Astrocyte of the hippocampus (primary cell): Measurements from ENCODE around the gene GDF15.

ENCODE experiments used
- DNase-seq: peaks from one replicate; pipeline ENCODE4 v3.0.0; 2011; ENCODE audit warnings: low read depth, low spot score

GDF15 gene

DNA sequence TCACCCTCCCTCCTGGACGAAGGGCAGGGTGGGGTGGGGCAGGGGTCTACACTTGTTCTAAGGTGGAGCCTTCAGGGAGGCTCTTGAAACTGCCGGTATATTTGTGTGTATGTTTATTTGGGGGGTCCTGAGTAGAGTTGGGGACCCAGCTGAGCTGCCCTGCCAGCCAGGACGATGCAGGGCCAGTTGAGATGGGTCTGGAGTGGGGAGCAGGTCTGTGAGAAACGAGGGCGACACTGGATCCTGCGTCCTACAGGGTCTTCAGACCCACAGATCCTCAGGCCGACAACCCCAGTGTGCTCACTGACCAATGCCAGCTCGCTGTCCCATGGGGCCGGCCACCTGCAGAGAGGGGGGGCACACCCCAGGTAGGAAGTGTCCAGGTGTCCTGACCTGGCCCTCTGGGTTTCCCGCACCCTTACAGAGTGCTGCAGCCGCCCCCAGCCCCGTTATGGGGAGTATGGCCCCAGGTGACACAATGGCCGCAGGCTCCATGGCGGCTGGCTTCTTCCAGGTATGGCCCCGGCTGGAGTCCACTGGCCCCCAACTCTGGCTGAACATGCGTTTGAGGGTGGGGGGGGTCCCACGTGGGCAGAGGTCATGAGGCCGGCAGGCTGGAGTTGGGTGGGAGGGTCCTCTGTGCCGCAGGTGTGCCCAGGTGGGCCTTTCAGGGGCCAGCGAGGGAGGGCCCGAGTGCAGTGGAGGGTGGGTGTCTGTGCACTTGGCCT is 44.6 kb downstream of the GDF15 start:
- DNase-seq = no peak

DNA sequence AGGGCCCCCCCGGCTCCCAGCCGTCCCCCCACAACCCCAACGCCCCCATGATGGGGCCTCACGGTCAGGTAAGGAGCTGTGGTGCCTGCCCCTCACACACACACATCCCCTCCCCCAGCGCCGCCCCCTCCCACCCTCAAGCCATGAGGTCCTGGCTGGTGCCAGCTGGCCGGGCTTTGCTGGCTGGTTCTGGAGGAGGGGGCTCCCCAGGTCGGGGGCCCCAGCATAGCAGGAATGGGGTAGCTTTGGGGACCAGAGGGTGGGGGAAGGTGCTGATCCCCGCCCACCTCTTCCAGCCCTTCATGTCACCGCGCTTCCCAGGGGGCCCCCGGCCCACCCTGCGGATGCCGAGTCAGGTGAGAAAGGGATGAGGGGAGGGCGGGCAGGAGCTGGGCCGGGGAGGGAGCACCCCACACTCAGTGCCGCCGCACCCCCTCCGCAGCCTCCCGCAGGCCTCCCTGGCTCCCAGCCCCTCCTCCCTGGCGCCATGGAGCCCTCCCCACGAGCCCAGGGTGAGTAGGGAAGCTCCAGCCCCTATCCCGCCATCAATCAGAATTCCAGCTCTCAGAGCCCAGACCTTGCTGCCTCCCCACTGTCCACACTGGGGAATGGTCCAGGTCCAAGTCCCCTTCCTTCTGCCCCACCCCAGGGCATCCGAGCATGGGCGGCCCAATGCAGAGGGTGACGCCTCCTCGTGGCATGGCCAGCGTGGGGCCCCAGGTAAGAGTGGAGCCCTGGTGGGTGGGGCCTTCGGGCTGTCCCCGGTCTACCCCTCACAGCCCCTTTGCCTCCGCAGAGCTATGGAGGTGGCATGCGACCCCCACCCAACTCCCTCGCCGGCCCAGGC is 45.6 kb downstream of the GDF15 start:
- no peak for DNase-seq

DNA sequence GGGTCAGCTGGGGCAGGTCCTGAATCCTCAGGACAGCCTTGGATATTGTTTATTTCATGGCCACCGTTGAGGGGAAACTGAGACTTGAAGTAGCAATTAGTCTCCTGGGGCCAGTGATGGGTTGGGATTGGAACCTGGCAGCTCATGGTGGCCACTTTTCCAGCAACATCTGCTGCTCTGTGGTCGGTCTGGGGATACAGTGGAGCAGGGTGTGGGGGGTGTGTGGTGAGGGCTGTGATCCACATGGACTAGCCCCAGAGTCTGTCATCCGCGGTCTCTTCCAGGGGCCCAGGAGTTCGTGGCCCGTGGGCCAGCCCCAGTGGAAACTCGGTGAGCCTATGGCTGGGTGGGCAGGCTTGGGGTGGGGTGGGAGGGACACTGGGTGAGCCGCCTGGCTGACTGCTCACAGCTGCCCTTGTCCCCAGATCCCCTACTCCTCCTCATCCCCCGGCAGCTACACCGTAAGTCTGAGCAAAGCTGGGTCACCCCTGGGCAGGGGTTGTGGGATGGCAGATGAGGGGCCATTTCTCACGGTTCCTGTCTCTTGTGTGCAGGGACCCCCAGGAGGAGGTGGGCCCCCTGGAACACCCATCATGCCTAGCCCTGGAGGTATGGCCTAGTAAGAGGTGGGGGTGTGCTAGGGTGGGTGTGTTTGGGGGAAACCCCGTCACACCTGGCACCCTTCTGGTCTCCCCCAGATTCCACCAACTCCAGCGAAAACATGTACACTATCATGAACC is 46.5 kb downstream of the GDF15 start:
- DNase-seq = no peak

DNA sequence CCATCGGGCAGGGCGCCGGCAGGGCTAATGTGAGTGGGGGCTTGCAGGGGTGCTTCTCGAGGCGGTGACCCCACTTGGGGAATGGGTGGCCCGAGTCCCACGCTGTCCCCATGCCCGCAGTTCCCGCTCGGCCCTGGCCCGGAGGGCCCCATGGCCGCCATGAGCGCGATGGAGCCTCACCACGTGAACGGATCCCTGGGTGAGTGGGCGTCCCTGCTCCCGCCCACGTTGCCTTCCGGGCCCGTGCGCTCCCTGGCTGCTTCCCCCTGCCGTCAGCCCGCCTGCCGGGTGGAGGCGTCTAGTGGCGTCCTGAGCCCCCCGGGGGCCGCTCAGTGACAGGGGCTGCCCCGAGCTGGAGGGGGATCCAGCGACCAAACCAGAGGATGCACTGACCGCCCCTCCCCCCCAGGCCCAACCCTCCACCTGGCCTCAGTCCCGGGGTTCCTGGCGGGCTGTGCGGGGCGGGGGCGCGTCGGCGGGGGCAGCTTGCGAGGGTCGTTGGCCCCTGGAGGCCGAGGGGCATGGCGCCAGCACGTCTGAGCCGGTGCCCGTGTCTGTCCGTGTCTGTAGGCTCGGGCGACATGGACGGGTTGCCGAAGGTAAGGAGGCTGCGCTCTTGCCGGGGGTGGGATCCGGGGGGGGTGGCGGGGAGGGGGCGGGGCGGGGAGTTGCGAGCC is 47.2 kb downstream of the GDF15 start:
- peak; percentile 60 for DNase-seq

DNA sequence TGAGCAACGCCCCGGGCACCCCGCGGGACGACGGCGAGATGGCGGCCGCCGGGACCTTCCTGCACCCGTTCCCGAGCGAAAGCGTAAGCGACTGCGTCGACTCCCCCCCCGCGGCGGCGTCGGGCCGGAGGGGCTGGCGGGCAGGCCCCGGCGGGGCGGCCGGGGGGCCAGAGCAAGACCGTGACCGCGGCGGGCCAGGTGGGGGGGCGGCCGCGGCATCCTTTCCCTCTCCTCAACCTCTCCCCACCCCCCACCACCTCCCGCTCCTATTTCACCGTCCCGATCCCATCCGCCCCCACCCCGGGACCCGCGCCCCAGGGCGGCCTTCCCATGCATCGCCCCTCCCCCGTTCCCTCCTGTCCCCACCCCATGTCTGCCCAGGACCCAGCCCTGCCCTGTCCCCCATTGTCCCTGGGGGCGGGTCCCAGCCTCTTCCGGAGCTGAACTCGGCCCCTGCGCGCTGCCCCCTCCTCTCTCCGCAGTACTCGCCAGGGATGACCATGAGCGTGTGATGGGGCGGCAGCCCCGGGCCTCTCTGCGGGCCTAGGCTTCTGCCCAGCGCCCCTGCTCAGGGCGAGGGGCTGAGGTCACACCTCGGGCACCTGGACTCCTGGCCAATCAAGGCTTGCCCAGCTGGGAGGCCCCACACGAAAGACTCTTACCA is 47.9 kb downstream of the GDF15 start:
- peak; percentile 60 for DNase-seq

DNA sequence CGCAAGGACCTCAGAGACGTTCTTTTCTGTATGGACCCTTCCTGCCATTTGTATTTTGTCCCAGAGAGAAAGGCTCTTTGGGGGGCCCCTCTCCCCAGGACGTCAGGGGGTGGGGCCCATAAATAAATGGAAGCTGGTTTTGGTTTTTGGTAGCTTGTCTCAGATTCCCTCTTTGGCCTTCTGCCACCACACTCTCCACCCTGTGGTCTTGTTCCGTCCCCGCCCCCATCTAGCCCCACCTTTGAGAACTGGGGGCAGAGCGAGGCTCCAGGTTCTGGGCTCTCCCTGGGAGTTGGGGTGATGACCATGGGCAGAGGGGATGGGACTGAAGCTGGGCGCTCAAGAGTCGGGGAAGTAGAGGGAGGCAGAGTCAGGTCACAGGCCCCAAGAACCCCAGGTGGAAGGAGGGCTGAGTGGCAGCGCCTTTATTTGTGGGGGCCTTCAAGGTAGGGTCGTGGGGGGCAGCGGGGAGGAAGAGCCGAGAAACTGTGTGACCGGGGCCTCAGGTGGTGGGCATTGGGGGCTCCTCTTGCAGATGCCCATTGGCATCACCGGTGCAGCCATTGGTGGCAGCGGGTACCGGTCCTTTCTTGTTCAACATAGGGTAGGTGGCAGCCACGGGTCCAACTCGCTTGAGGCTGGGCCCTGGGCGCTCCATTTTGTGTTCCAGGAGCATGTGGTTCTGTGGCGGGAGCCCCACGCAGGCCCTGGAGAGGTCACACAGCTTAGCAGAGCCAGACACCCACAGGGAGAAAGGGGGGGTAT is 48.6 kb downstream of the GDF15 start:
- no peak for DNase-seq

DNA sequence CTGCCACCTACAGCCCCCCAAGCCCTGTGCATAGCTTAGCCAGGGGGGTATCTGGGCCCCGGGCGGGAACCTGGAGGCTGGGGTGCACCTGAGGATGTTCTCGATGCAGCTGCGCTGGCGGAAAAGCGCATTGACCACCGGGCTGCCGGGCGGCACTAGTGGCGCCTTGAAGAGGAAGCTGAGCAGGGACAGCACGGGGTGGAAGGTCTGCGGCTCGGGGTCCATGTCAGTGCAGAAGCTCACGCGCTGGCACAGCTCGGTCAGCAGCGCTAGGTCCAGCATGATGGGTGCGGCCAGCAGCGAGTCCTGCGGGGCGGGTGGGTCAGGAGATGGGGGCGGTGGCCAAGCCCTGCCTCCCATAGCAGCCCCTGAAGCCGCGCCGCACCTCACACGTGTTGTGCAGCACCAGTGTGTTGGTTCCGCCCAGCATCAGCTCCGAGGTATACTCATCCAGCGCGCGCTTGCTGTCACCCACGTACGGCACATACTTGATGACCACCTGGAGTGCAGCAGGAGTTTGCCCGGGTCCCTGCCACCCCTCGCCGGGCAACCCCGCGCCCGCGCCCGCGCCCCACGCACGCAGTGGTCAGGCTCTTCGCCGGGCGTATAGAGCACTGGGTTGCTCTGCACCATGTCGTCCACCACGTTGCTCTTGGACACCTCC is 49.4 kb downstream of the GDF15 start:
- no peak for DNase-seq

DNA sequence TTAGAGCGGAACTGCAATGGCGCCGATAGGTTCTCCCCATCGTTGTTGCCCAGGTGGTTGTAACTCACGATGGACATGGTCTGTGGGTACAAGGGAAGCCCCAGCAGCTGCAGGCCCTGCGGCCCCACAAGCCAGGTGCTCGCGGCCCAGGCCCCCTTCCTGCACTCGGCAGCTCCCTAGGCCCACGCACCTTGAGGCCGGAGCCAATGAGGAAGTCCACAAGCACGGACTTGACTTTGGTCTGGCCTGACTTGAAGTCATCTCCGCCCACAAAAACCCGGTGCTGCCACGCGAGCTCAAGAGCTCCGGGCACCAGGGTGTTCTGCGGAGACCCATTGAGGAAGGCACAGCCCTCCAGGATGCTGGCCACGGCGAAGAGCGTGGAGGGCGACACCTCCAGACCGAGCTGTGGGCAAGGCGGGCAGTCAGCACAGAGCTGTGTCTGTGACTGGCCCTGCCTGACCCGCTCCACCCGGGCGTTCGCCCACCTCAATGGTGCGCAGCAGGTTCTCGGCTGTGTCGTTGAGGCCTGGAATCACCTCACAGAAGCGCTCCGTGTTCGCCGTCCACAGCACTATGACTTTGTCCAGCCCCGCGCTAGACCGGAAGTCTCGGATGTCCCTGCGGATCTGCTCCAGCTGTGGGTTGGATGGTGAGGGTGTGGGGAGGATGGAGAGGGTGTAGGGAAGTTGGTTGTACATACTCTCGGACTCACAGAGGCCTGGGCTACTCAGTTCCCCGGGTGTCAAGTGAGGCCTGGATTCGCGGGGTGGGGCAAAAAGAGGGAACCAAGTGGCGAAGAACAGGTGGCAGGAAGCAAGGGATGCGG is 50.1 kb downstream of the GDF15 start:
- no peak for DNase-seq

DNA sequence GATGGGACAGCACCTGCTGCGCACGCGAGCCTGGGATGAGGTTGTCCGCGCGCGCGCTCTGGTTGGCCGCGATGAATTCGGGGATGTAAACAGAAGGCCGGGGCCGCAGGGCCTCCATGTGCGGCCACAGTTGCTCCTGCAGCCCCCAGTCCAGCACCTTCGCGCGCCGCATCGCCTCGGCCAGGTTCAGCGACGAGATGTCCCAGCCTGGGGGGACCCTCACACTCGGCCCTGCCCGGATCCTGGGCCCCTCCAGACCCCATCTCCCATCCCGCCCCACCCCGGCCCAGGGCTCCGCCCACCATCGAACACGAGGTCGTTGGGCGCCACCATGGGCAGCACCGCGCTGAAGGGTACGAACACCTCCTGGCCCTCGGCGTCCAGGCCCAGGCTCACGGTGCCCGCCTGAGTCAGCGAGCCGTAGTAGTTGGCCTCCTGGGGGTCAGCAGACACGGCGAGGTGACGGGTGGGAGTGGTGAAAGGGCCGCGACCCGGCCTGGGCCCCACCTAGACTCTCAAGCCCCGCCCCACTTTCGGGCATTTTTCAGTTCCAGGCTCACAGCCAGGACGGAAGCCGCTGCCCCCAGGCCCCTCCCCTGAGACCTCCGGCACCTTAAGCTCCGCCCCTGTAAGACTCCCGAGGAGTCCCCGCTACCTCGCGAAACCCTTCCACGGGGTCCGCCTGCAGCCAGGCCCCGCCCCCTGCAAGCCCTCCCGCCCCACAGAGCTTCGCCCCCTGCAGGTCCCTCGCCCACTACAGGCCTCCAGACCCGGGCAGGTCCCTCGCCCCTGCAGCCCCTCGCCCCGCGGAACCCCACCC is 50.9 kb downstream of the GDF15 start:
- DNase-seq = peak; percentile 94

DNA sequence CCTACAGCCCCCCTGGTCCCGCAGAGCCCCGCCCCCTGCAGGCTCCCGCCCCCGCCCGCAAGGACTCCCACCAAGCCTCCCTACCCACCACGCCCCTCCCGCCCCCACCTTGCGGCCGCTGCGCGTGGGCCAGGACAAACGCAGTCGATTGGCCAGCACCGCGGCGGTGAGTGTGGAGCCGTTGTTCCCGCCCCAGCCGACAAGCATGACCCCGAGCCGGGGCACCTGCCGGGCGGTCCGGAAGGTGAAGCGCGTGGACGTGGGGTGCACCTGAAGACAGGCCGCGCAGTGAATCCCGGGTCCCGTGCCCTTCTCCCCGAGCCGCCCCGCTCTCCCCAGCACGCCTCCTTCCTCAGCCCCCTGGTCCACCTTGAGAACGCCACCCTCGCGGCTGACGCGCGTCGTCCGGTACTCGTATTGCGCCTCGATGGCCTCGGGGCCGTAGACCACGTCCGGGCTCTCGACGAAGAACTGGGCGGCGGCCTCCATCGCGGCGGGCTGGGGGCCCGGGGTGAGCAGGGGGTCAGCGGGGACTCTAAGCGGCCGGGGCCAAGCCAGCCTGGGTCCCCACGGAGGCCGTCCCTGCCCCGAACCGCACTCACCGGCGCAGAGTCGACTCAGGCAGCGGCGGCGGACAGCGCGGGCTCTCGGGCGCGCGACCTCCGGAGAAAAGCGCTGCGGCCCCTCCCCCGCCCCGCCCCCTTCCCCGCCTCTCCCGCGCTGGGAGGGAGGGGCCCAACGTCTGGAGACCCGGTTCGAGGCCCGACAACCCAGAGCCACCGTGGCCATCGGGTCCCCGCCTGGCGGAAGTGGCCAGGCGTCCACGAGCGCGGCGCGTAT is 51.8 kb downstream of the GDF15 start, which contains the start of gene ISYNA1:
TSS of gene ISYNA1 (minus strand) at position 643 of the 840 bp plus-strand sequence. CDS start at position 489, 154 bp downstream.
- DNase-seq = peak; percentile 76

DNA sequence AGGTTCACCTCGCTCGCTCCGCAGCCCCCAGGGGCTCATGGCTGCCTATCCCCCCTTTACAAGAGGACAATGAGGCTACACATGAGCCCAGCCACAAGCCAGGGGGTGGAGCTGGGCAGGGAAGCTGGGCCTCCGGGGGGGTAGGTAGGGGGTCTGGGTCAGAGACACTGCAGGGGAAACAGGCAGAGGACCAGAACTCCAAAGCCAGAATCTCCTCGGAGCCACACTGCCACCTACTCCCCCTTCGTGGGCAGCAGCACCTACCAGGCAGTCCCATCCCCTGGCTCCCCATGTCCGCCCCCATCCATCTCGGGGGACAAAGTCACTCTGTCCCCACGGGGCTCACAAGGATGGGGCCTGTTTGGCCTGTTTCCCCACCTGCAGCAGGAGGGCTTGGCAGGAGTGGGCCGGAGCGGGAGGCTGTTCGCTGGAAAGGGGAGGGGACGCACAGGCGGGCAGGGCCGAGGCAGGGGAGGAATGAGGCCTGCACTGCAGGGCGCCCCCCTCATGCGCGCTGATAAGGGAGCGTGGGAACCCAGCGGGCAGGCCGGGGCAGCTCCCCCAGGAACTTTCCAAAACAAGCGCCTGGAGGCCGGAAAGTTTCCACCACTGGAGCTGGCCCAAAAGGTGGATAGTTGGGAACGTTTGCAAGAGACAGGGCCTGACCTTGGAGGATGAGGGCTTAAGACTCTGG is 52.5 kb downstream of the GDF15 start:
- DNase-seq = peak; percentile 73
